Activated CD8-positive, alpha-beta memory T cell treated with anti-CD3 and anti-CD28 coated beads for 4 hours (primary cell): ENCODE results near the gene NUDT3.

ENCODE experiments used
- DNase-seq, 2 donors: peaks; one replicate each; pipeline ENCODE4 v3.0.0-alpha.2; 2020; ENCODE audit warnings: low read depth in 2 of 2

Gene NUDT3

DNA sequence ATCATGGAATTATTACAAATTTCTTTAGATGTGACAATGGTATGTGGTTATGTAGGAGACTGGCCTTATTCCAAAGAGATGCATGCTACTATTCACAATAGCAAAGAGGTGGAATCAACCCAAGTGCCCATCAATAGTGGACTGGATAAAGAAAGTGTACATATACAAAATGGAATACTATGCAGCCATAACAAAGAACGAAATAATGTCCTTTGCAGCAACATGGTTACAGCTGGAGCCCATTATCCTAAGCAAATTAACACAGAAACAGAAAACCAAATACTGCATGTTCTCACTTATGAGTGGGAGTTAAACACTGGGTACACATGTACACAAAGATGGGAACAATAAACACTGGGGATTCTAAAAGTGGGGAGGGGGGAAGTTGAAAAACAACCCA, 69.7 kb downstream of the NUDT3 start:
- no peak for DNase-seq

- DNase-seq = no peak
Observed at GRCh38 chr6:34321821-34322220, 70.6 kb downstream of the NUDT3 start.

DNA sequence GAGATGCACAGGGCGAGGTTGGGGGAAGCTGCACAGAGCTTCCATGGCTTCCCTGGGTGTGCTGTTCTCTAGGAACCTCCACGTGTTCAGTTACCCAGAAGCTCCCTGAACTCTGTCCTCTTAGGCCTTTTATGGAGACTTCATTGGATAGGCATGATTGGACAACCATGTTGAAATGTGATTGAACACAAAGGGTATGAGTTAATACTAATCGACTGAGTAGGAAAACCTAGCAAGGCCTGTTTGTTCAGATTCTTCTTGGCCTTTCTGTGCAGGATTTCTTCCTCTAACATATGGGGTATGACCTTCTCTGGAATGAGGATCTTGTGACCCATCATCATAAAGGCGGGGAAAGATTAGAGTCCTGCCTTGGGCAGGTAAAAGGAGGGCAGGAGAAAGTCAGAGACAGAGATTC, 73.0 kb downstream of the NUDT3 start:
- no peak for DNase-seq

DNA sequence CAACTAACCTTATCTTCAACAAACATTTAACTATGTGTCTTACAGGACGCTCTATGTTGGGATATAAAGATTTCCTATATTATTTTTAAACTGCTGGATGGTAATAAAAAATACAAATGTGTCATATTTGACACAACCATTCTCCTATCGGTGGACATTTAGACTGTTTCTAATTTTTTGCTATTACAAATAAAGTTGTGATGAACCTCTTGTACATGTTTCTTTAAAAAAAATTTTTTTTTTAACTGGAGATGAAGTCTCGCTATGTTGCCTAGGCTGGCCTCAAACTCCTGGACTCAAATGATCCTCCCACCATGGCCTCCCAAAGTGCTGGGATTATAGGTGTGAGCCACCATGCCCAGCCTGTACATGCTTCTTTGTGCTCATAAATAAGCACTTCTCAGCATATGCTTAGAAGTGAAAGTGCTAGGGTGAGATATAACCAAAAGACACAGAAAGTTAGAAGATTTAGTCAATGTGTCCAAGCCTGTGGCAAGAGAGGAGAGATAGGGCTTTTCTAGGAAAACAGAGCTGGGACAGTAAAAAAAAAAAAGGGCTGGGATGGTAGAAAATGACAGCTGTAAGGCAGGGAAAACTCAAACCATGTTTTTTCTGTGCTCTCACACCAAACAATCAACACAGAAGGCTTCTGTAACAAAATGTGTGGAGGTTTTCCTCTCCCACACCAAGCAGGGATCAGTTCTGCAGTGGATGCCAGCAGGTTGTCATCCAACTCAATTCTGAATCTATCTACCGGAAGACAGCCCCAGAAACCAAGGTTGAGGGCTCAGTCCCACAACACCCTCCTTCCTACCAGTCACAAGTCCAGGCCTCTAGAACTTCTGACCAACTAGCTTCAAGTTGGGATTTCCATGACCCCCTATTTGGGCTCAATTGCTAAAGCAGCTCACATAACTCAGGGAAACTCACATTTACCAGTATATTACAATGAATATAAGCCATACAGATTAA, 73.7 kb downstream of the NUDT3 start:
- no peak for DNase-seq

DNA sequence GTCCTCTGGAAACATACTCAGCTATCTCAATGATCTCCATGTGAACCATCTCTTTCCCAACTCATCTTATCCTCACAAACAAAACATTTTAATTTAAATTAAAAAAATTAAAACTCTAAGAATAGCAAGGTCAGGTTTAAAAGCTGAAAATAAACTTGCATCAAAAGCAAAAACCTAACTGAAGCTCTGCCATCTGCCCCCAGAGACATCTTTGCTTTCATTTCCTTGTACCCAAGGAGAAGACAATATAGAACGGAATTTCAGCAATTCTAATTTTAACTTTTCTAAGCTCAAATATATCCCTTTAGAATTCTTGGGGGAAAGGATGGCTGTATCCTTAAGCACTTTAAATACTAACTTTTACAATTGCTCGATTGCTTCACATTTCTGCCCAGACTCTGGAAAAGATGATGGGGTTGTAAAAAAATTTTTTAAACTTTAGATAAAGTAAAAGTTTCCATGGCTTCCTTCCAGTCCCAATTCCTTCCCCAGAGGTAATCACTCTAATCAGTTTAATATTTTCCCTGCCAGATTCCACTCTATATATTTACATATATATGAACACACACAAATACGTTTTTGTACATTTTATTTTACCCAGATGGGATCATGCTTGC, 74.5 kb downstream of the NUDT3 start:
- no peak for DNase-seq

- DNase-seq = no peak
Observed at GRCh38 chr6:34317172-34317477, 75.3 kb downstream of the NUDT3 start.

DNA sequence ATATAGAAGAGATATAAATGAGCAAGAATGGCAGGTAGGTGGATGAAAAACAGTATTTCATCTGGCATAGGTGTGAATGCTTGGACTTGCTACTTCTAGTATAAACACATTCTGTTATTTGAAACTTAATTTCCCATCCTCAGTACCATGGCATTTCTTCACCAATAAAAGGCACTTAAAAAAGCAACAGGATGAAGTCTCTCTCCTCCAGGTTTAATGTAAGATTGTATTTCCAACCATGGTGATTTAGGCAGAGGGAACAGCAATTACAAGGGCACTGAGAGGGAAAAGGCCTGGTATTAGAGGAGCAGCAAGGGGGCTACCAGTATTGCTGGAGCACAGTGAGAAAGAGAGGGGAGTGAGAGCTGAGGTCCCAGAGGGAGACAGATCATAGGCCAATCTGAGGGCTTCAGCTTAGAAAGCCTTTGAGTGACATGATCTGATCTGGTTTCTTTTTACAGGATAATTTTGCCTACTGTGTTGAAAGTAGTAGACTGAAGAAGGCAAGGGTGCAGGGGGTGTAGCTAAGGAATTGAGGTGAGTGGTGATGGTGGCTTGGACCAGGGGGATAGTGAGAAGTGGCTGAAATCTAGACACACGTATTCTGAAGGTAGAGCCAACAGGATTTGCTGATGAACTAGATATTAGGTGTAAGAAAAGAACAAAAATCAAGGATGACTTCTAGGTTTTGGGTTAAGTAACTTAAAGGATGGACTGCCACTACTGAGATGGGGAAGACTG, 75.9 kb downstream of the NUDT3 start:
- DNase-seq = no peak

DNA sequence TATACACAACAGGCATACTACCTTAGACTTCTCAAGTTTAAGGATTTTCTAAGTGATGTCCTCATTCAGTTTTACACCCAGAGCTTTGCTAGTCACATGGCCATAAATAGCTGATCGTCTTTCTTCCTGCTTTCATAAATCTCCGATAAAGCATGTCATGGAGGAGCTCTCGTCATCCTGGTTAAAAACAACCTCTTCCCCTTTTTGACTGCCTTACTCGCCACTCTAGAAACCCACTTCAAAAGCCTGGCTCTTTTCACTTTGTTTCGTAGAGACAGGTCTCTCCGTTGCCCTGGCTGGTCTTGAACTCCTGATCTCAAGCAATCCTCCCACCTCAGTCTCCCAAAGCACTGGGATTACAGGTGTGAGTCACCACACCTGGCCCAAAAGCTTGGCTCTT, 76.7 kb downstream of the NUDT3 start:
- no peak for DNase-seq

DNA sequence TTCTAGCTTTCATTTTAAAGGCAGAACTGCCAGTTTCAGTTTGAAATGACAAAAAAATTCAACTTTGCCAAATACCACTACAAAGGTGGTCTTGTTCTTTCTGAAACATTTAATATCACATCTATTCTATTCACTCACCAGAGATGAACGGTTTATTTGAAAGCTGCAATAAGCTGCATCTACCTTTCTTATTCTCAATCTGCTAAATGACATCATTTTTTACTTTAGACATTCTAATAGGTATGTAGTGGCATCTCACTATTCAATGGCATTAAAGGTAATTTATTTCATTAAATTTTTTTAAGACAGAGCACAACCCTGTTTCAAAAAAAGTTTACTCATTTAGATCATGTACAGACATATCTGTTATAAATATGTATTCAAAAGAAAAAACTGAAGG, 77.2 kb downstream of the NUDT3 start:
- no peak for DNase-seq

- DNase-seq = no peak
Observed at GRCh38 chr6:34312259-34312658, 80.2 kb downstream of the NUDT3 start.

GRCh38 chr6:34310817-34311216, 81.7 kb downstream of the NUDT3 start:
- no peak for DNase-seq

- no peak for DNase-seq
Observed at GRCh38 chr6:34308483-34308882, 84.0 kb downstream of the NUDT3 start.

DNA sequence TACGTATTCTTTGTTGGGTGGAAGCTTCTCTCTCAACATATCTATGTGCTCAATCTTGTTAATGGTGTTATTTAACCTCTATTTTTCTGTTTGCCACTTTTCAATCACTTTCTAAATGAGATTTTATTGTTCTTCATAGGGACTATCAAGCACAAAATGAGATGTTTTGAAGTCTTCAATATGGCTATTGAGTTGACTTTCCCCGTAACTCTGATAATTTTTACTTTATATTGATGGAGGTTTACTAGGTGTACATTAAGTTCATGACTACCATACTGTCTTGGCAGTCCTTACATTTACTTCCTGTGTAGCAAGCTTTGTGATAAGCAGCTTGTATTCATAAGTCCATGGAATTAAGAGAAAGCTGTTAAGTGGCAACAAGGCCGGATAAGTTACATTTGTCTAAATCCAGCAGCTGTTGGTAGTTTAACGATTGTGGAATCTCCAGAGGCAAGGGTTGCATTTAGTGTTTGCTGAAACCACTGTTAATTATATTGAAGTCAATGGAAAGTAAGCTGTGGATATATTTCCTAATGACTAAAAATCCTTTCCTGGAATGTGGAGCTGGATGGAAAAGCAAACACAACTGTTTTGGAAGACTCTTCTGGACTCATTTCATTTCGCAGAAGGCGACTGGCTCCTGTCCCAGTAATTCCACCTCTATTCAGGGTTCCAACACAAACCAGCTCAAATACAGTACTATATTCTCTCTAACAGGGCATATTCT, 86.3 kb downstream of the NUDT3 start:
- DNase-seq = no peak

GRCh38 chr6:34305497-34305896, 87.0 kb downstream of the NUDT3 start:
- DNase-seq = no peak

- DNase-seq = no peak
Observed at GRCh38 chr6:34304164-34304563, 88.3 kb downstream of the NUDT3 start.

DNA sequence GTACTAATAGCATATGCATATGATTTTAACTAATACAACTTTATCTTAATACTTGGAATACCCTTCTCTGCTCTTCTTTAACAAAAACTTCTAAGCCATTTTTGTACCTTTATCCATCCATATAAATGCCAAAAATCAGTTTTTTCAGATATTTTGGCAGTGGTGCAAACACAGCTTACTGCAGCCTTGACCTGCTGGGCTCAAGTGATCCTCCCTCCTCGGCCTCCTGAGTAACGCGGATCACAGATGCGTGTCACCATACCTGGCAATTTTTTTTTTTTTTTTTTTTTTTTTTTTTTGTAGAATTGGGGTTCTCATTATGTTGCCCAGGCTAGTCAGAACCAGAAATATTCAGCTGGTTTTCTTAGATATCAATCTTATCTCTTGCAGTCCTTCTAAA, 89.5 kb downstream of the NUDT3 start:
- no peak for DNase-seq

GRCh38 chr6:34301408-34301807, 91.1 kb downstream of the NUDT3 start:
- DNase-seq = no peak

GRCh38 chr6:34300332-34300751, 92.1 kb downstream of the NUDT3 start:
- no peak for DNase-seq

DNA sequence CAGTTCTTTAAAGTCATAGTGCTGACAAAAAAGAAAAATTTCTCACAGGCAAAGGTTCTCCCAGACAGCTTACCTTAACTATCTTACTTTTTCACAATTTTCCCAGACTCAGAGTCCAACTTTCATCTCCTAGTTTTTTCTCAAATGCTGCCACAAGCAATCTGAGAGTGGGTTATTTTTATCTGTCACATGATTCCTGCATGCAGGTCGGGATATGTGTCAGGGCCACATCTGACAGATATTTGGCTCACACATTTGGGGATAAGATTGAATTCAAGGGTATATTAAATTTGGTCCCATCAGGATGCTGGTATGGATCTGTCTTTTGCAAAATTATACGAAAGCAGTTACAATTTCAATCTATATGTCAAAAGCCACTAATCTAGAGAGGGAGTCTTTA, 93.5 kb downstream of the NUDT3 start:
- no peak for DNase-seq

DNA sequence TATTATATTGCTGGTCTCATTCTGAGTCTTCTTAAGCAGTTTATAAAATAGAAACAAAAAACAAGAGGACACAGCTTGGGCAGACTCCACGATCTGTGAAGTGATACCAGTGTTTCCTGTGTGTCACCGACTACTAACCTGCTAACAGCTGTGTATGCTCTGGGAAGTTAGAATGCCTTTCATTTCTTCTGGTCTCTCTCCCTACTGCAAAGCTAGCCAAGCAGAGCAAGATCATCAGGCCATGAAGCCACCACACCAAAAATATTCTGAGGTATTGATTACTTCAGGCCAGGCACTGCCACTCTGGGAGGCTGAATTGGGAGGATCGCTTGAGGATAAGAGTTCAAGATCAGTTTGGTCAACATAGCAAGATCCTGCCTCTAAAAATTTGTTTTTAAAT, 96.7 kb downstream of the NUDT3 start:
- DNase-seq = no peak

DNA sequence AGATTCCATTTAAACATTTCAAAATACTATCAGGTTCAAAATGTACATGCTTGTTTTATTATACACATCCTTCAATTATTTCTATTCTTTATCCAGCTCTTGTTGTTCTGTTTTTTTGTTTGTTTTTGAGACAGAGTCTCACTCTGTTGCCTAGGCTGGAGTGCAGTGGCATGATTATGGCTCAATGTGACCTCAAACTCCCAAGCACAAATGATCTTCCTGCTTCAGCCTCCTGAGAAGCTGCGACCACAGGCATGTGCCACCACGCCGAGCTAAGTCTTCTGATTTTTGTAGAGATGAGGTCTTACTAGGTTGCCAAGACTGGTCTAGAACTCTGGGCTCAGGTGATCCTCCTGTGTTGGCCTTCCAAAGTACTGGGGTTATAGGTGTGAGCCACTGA, 99.5 kb downstream of the NUDT3 start:
- no peak for DNase-seq

DNA sequence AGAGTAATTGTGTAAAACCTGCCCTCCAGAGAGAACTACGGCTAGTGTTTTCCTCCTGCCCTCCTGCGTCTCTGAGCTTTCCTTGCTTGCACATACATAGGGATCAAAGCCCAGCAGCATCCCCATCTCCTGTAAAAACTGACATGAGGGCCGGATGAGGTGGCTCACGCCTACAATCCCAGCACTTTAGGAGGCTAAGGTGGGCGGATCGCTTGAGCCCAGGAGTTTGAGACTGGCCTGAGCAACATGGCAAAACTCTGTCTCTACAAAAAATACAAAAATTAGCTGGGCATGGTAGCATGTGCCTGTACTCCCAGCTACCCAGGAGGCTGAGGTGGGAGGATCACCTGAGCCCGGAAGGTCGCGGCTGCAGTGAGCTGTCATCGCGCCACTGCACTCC, 103.3 kb downstream of the NUDT3 start:
- no peak for DNase-seq
